Activated naive CD4-positive, alpha-beta T cell treated with anti-CD3 and anti-CD28 coated beads for 36 hours (primary cell): ENCODE results near the gene DMRTC2. TPM values are rescaled to one million over a fixed set of nuclear protein-coding genes. Genes with fewer than 3 reads are reported as not detected.

Experiments
- CTCF ChIA-PET: fragments of 350-600 bp; sonication (Branson Sonifier 250); formaldehyde crosslinking; loops from one replicate; lab custom pipeline; 2021; ENCODE audit warnings: antibody characterized with exemption; lab: Charles Lee
- DNase-seq: peaks from one replicate; pipeline ENCODE4 v3.0.0-alpha.2; 2020
- H3K27ac Mint-ChIP-seq: one replicate; pipeline ENCODE4 v1.8.0; 2021; ENCODE audit warnings: mild to moderate bottlenecking, mixed read lengths
- H3K27me3 Mint-ChIP-seq: one replicate; pipeline ENCODE4 v1.8.0; 2021; ENCODE audit warnings: low read depth, mixed read lengths
- H3K36me3 Mint-ChIP-seq: one replicate; pipeline ENCODE4 v1.8.0; 2021; ENCODE audit warnings: low read depth, mixed read lengths
- H3K4me1 Mint-ChIP-seq: one replicate; pipeline ENCODE4 v1.8.0; 2021; ENCODE audit warnings: low read depth, mixed read lengths
- H3K4me3 Mint-ChIP-seq: one replicate; pipeline ENCODE4 v1.8.0; 2021; ENCODE audit warnings: mild to moderate bottlenecking, moderate library complexity, mixed read lengths
- H3K9me3 Mint-ChIP-seq: one replicate; pipeline ENCODE4 v1.8.0; 2021; ENCODE audit warnings: mixed read lengths
- intact Hi-C: fragments of 100-400 bp; cut with micrococcal nuclease; formaldehyde crosslinking; loops from one replicate; pipeline ENCODE4 v1.15.1; 2023
- total RNA-seq, 2 experiments: library from RNA; stranded (reverse); gene quantifications; one replicate each; pipeline ENCODE4 v1.2.3, GENCODE V29; 2021

The DMRTC2 gene
- total RNA-seq, 2 experiments from 2014 or later: not detected

GRCh38 chr19:41883821-41884733 is 39.2 kb downstream of the DMRTC2 start:
- Mint-ChIP-seq H3K27ac (peak overlapping the region; percentile 92), H3K36me3 (peaks cover 19% of the 10 kb centered on the region), H3K27me3 (no peaks in the 10 kb centered on the region), H3K9me3 (no peaks in the 10 kb centered on the region), H3K4me1 (peaks cover 54% of the 10 kb centered on the region), H3K4me3 (peak overlapping the region; percentile 90)
- DNase-seq: peak; percentile 91
- intact Hi-C loops: loop anchor here (10.0 kb wide), 4 partner anchors 329 to 529 kb away; partner anchors contain the start of genes DEDD2, GSK3A and TGFB1
- CTCF ChIA-PET: interaction anchor here (6.0 kb wide), 1 partner anchor 10 kb away, joined by 68 read pairs; the partner anchor contains the start of gene CD79A

GRCh38 chr19:41886761-41887710 is 42.2 kb downstream of the DMRTC2 start:
- peak; percentile 79 for DNase-seq
- Mint-ChIP-seq H3K27me3 (no peaks in the 10 kb centered on the region), H3K4me3 (peak overlapping the region; percentile 90), H3K27ac (peak overlapping the region; percentile 91), H3K36me3 (peaks cover 29% of the 10 kb centered on the region), H3K9me3 (no peaks in the 10 kb centered on the region), H3K4me1 (peaks cover 73% of the 10 kb centered on the region)
- intact Hi-C loops: loop anchor here (1.0 to 10.0 kb wide), 10 partner anchors 12 to 532 kb away; partner anchors contain the start of genes DEDD2, GSK3A and TGFB1
- CTCF ChIA-PET: interaction anchor here (0.5 to 6.0 kb wide), 14 partner anchors 12 to 96 kb away, joined by 3 to 68 read pairs (median 6); partner anchors contain the start of genes CD79A and ERFL

- Mint-ChIP-seq H3K9me3 (no peaks in the 10 kb centered on the region), H3K4me3 (peak overlapping the region; percentile 90), H3K4me1 (peaks cover 70% of the 10 kb centered on the region)
Measured at GRCh38 chr19:41887711-41888382, 43.0 kb downstream of the DMRTC2 start.

GRCh38 chr19:41888926-41889325 is 44.1 kb downstream of the DMRTC2 start:
- H3K27ac Mint-ChIP-seq: peak overlapping the region; percentile 91
- H3K36me3 Mint-ChIP-seq: peaks cover 30% of the 10 kb centered on the region
- CTCF ChIA-PET: interaction anchor here (1.0 to 4.0 kb wide), 7 partner anchors 11 to 63 kb away, joined by 3 to 19 read pairs (median 6); partner anchors contain the start of gene RPS19
- H3K4me1 Mint-ChIP-seq: peaks cover 74% of the 10 kb centered on the region
- H3K4me3 Mint-ChIP-seq: peak overlapping the region; percentile 8
- intact Hi-C loops: loop anchor here (10.0 kb wide), 4 partner anchors 326 to 534 kb away; partner anchors contain the start of genes DEDD2, GSK3A and TGFB1
- no peaks in the 10 kb centered on the region for H3K27me3 Mint-ChIP-seq
- no peaks in the 10 kb centered on the region for H3K9me3 Mint-ChIP-seq
- no peak for DNase-seq

More at GRCh38 chr19:41887711-41888382, 43.0 kb downstream of the DMRTC2 start:
- H3K27me3 Mint-ChIP-seq: no peaks in the 10 kb centered on the region
- H3K36me3 Mint-ChIP-seq: peaks cover 30% of the 10 kb centered on the region
- CTCF ChIA-PET: interaction anchor here (1.0 to 4.0 kb wide), 8 partner anchors 12 to 69 kb away, joined by 3 to 19 read pairs (median 7); partner anchors contain the start of genes ERFL and RPS19
- peak overlapping the region; percentile 91 for H3K27ac Mint-ChIP-seq
- peak; percentile 96 for DNase-seq
- intact Hi-C loops: loop anchor here (1.0 to 10.0 kb wide), 10 partner anchors 13 to 533 kb away; partner anchors contain the start of genes DEDD2, GSK3A and TGFB1

- peaks cover 33% of the 10 kb centered on the region for H3K36me3 Mint-ChIP-seq
- peaks cover 80% of the 10 kb centered on the region for H3K4me1 Mint-ChIP-seq
- intact Hi-C loops: loop anchor here (10.0 kb wide), 4 partner anchors 325 to 535 kb away; partner anchors contain the start of genes DEDD2, GSK3A and TGFB1
- peak overlapping the region; percentile 6 for H3K27ac Mint-ChIP-seq
- no peak for DNase-seq
- H3K4me3 Mint-ChIP-seq: no peak overlapping the region
- no peaks in the 10 kb centered on the region for H3K9me3 Mint-ChIP-seq
- CTCF ChIA-PET: interaction anchor here (0.6 to 4.0 kb wide), 7 partner anchors 12 to 69 kb away, joined by 3 to 19 read pairs (median 4); partner anchors contain the start of gene RPS19
- no peaks in the 10 kb centered on the region for H3K27me3 Mint-ChIP-seq
Measured at GRCh38 chr19:41889896-41890295, 45.1 kb downstream of the DMRTC2 start.

- Mint-ChIP-seq H3K36me3 (peaks cover 34% of the 10 kb centered on the region), H3K27me3 (no peaks in the 10 kb centered on the region), H3K4me1 (peaks cover 83% of the 10 kb centered on the region), H3K4me3 (no peak overlapping the region), H3K9me3 (no peaks in the 10 kb centered on the region), H3K27ac (peak overlapping the region; percentile 65)
- no peak for DNase-seq
- intact Hi-C loops: no loop called here
- CTCF ChIA-PET: interaction anchor here (0.8 to 4.0 kb wide), 4 partner anchors 18 to 68 kb away, joined by 3 to 19 read pairs (median 7); no protein-coding TSS in a partner anchor
Measured at GRCh38 chr19:41890936-41891335, 46.1 kb downstream of the DMRTC2 start.

GRCh38 chr19:41892173-41892902 is 47.5 kb downstream of the DMRTC2 start:
- H3K27me3 Mint-ChIP-seq: no peaks in the 10 kb centered on the region
- H3K4me3 Mint-ChIP-seq: no peak overlapping the region
- H3K27ac Mint-ChIP-seq: peak overlapping the region; percentile 24
- CTCF ChIA-PET: interaction anchor here (2.1 kb wide), 1 partner anchor 42 kb away, joined by 11 read pairs; no protein-coding TSS in a partner anchor
- no peak for DNase-seq
- no peaks in the 10 kb centered on the region for H3K9me3 Mint-ChIP-seq
- intact Hi-C loops: no loop called here
- H3K4me1 Mint-ChIP-seq: peaks cover 74% of the 10 kb centered on the region
- peaks cover 33% of the 10 kb centered on the region for H3K36me3 Mint-ChIP-seq

GRCh38 chr19:41893899-41894298 is 49.1 kb downstream of the DMRTC2 start:
- CTCF ChIA-PET: no interaction called here
- Mint-ChIP-seq H3K27ac (peak overlapping the region; percentile 61), H3K9me3 (no peaks in the 10 kb centered on the region), H3K36me3 (peaks cover 29% of the 10 kb centered on the region), H3K4me3 (no peak overlapping the region), H3K27me3 (no peaks in the 10 kb centered on the region), H3K4me1 (peaks cover 67% of the 10 kb centered on the region)
- peak; percentile 43 for DNase-seq
- intact Hi-C loops: no loop called here

- Mint-ChIP-seq H3K27ac (peak overlapping the region; percentile 61), H3K36me3 (peaks cover 29% of the 10 kb centered on the region), H3K27me3 (no peaks in the 10 kb centered on the region), H3K9me3 (no peaks in the 10 kb centered on the region), H3K4me1 (peaks cover 66% of the 10 kb centered on the region), H3K4me3 (no peak overlapping the region)
- intact Hi-C loops: no loop called here
- DNase-seq: no peak
- CTCF ChIA-PET: no interaction called here
Measured at GRCh38 chr19:41894350-41894749, 49.5 kb downstream of the DMRTC2 start.

- DNase-seq: no peak
- CTCF ChIA-PET: interaction anchor here (0.5 kb wide), 1 partner anchor 39 kb away, joined by 3 read pairs; no protein-coding TSS in a partner anchor
- no peaks in the 10 kb centered on the region for H3K9me3 Mint-ChIP-seq
- H3K36me3 Mint-ChIP-seq: peaks cover 29% of the 10 kb centered on the region
- no peaks in the 10 kb centered on the region for H3K27me3 Mint-ChIP-seq
- H3K27ac Mint-ChIP-seq: peak overlapping the region; percentile 84
- H3K4me3 Mint-ChIP-seq: no peak overlapping the region
- intact Hi-C loops: no loop called here
- peaks cover 53% of the 10 kb centered on the region for H3K4me1 Mint-ChIP-seq
Measured at GRCh38 chr19:41895745-41896580, 51.1 kb downstream of the DMRTC2 start.
